GM12875 (cell line): ENCODE results near the gene MTF1.
A peak's percentile ranks its signal among the peaks of the same experiment; 100 is the strongest.

Source experiments
- H3K4me3 ChIP-seq: one replicate; pipeline ENCODE4 v1.5.1; 2011; ENCODE audit warnings: low read depth, low read length, control low read depth
- TF ChIP-seq, protein P1 (sequence below): IDR thresholded peaks from 2 replicates; pipeline ENCODE4 v1.5.1; 2011; ENCODE audit warnings: low read depth, mild to moderate bottlenecking, control low read depth, inconsistent platforms, low read length, moderate library complexity, borderline replicate concordance; ENCODE audit not compliant: insufficient read depth

The MTF1 gene

DNA sequence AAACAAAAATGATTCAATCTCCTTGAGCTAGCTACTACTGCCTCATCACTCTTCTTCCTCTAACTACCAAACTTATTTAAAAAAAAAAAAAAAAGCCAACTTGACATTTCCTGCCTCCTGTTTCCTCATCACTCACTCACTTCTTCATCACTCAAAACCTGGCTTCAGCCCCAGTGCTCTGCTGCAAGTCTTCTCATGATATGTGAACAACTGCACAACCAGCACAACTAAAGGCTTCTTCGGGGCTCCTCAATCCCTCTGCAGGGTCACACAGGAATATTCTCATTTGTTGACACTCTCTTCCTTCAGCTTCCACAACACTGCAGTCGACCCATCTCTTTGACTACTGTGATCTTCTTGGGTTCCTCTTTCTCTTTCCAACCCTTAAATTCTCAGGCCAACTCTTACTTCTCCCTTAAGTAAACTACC is 7.6 kb downstream of the MTF1 start:
- H3K4me3 ChIP-seq, result no peak overlapping the region
- TF ChIP-seq, protein P1, sequence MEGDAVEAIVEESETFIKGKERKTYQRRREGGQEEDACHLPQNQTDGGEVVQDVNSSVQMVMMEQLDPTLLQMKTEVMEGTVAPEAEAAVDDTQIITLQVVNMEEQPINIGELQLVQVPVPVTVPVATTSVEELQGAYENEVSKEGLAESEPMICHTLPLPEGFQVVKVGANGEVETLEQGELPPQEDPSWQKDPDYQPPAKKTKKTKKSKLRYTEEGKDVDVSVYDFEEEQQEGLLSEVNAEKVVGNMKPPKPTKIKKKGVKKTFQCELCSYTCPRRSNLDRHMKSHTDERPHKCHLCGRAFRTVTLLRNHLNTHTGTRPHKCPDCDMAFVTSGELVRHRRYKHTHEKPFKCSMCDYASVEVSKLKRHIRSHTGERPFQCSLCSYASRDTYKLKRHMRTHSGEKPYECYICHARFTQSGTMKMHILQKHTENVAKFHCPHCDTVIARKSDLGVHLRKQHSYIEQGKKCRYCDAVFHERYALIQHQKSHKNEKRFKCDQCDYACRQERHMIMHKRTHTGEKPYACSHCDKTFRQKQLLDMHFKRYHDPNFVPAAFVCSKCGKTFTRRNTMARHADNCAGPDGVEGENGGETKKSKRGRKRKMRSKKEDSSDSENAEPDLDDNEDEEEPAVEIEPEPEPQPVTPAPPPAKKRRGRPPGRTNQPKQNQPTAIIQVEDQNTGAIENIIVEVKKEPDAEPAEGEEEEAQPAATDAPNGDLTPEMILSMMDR, result no peak

- TF ChIP-seq, protein P1, result no peak
- no peak overlapping the region for H3K4me3 ChIP-seq
Observed at GRCh38 chr1:37851262-37851661, 8.1 kb downstream of the MTF1 start.

DNA sequence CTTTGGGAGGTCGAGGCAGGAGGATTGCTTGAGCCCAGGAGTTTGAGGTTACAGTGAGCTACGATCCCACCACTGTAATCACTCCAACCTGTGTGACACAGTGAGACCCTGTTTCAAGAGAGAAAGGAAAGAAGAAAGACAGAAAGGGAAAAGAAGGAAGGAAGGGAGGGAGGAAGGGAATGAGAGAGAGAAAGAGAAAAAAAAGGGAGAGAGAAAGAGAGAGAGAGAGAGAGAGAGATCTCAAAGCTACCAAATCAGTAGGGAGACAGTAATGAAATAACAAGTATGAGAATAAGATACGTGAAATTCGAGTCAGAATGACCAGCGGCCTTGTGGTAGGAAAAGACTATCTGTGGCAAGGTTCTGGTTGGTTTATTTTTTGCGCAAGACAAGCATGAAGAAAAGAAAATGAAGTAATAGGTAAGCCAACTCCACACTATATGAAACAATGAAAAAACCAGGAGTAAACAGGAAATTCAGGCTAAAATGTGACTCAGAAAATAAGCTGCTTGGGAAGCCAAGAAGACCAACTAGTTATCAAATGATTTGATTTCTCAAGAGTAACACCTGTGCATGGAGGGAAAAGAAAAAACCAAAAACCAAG is 8.9 kb downstream of the MTF1 start:
- no peak overlapping the region for H3K4me3 ChIP-seq
- TF ChIP-seq, protein P1, result no peak

DNA sequence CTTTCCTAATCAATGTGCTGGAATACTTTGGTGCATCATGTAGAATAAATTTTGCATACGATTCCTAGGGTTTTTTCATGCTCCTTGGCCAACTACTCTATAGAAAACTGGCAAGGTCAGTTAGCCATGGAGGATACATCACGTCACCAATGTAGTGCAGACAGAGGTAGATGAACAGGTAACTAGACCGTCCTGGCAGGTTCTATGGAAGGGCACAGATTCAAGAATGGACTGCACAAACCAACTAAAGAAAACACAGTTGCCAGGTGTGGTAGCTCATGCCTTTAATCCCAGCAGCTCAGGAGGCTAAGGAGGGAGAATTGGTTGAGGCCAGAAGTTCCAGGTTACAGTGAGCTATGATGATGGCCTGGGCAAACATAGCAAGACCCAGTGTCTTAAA is 9.9 kb downstream of the MTF1 start:
- H3K4me3 ChIP-seq, result no peak overlapping the region
- TF ChIP-seq, protein P1, result no peak

DNA sequence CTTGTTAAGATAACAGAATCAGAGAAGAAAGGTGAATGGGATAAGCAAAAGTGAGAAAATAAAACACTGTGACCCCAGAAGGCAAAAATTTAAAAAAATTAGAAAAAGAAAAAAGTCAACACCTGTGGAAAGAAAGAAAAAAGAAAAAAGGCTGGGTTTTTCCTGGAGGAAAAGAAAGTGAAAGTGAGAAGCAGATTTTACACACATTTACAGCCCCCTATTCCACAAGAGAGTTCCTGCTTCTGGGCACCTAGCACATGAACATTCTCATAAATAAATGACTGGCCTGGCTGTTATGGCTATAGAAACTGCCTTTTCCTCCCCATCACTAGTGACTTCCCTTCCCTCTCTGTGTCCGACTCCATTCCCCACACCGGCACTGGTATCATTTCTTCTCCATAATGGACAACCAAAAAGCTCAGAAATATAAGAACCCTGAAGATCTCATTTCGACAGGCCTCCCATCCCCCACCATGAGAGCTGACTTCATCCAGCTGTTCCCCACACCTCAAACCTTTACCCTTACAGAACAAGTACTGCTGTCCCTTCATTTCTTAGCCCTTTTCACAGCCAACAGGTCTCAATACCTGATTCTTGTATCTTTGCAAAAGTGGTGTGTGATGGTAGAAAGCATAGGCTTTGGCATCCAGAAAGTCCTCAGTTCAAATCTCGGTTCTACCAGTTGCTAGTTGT is 12.6 kb downstream of the MTF1 start:
- TF ChIP-seq, protein P1, result no peak
- H3K4me3 ChIP-seq, result peak overlapping the region; percentile 14

- H3K4me3 ChIP-seq, result no peak overlapping the region
- TF ChIP-seq, protein P1, result no peak
Observed at GRCh38 chr1:37845786-37846185, 13.6 kb downstream of the MTF1 start.
